GM19240 (cell line): ENCODE results near the gene CA11.

Source experiments
- DNase-seq: peaks from one replicate; pipeline ENCODE4 v3.0.0; 2011; ENCODE audit warnings: low spot score; ENCODE audit not compliant: insufficient read length

Gene CA11

DNA sequence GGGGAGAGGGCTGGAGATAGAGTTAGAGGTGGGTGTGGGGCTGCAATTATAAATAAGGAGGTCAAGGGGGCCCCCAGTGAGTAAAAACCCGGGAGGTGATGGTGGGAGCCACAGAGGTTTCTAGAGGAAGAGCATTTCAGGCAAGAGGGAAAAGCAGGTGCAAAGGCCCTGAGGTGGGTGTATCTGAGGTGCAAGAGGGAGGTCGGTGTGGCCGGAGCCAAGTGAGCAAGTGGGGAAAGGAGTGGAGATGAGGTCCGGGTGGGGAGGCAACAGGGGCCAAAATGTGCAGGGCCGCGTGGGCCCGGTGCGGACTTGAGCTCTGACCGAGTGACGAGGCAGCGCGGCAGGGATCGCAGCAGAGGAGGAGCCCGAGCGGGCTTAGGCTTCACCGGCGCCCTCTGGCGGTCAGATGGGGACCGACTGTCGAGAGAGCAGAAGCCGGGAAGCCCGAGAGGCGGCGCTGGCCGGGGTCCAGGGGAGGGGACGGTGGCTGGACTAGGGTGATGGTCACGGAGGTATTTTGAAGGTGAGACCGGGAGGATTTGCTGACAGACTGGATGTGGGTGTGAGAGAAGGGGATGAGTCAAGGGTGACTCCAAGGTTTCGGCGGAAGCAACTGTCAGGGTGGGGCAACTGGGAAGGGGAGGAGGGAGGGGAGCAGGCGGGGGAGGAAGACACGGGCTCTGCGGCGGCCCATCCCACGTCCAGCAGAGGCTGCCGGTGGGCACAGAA, 57.2 kb downstream of the CA11 start:
- peak; percentile 81 for DNase-seq
